ENCODE data around the gene MLLT3. TPM values are rescaled to one million over a fixed set of nuclear protein-coding genes. Genes with fewer than 3 reads are reported as not detected.

The MLLT3 gene
- 11.9 to 17.7 TPM (median 16.1 TPM) in 5 replicates for total RNA-seq (2022; extraction: Qiagen RNA extraction)

DNA sequence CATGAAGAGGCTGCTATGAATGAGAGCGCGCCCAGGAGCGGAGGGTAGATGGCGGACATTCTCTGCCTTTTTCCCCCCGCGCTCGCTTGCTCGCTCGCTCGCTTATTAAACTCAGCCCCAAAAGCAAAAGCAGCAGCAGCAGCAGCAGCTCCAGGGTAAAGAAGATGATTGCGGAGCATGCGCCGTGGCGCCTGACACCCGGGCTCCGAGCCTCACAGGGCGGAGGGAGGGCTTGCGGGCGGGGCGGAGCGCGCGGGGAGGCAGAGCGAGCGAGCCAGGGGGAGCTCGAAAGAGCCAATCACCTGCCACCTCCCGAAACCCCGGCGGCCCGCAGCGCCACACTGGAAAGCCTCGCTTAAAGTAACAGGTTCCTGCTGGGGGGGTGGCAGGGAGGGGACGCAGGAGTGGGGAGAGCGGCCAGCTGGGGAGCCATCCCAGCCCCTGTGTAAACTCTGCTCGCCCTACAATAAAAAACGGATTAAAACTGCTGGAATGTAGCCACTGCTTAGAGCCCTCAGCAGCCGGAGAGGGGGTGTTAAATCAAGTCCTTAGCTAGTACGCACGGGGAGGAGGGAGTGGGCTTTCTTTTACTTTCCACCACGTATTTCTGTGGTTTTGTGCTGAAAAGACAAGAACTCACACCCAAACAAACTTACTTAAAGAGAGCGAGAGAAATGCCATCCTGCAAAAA, at the start of gene MLLT3:
MLLT3 (minus strand) TSS at position 170 of the 691 bp plus-strand sequence.

Other genes starting within 250 kb of the MLLT3 start
- gene FOCAD, start 61.8 kb upstream of the MLLT3 start, total RNA-seq (2022; extraction: Qiagen RNA extraction): 14.4 to 17.3 TPM (median 16.2 TPM) in 5 replicates